ENCODE measurements around the gene DNAH6.

- TF ChIP-seq SP1 (IDR thresholded peaks at IDR 0.05; ENCODE audit: low read depth) = no peak
- TF ChIP-seq POLR2A (IDR thresholded peaks at IDR 0.05; ENCODE audit: borderline replicate concordance, extremely low read depth, insufficient read depth, insufficient read length) = no peak
- TF ChIP-seq, protein P1, sequence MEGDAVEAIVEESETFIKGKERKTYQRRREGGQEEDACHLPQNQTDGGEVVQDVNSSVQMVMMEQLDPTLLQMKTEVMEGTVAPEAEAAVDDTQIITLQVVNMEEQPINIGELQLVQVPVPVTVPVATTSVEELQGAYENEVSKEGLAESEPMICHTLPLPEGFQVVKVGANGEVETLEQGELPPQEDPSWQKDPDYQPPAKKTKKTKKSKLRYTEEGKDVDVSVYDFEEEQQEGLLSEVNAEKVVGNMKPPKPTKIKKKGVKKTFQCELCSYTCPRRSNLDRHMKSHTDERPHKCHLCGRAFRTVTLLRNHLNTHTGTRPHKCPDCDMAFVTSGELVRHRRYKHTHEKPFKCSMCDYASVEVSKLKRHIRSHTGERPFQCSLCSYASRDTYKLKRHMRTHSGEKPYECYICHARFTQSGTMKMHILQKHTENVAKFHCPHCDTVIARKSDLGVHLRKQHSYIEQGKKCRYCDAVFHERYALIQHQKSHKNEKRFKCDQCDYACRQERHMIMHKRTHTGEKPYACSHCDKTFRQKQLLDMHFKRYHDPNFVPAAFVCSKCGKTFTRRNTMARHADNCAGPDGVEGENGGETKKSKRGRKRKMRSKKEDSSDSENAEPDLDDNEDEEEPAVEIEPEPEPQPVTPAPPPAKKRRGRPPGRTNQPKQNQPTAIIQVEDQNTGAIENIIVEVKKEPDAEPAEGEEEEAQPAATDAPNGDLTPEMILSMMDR (IDR thresholded peaks at IDR 0.05 in 2 of 3, conservative IDR thresholded peaks at IDR 0.05 in 1 of 3; ENCODE audit: borderline replicate concordance in 1 of 3, insufficient read depth in 1 of 3, low read depth in 2 of 3, low read length in 2 of 3) = no peak
- no peak for TF ChIP-seq CEBPB (IDR thresholded peaks at IDR 0.05; ENCODE audit: low read depth)
Measured at GRCh38 chr2:84579661-84580060, 63.4 kb downstream of the DNAH6 start.
